Measurements from ENCODE around the gene ZNF836.
"Not testable (repeated sequence)": the region's sequence is repeated elsewhere in the genome, so short reads cannot be mapped to it uniquely, and the experiment has no call there.

The ZNF836 gene

GRCh38 chr19:52171321-52172169, at the start of gene ZNF836:
Gene ZNF836 (minus strand): TSS chr19:52171621. CDS start chr19:52168072, 3,549 bp downstream.
- peak; percentile 66 for DNase-seq (ENCODE audit: low read depth)

GRCh38 chr19:52221031-52221430, 49.6 kb upstream of the ZNF836 start:
- DNase-seq (ENCODE audit: low read depth) = no peak

- no peak for DNase-seq (ENCODE audit: low read depth)
These were observed 48.2 kb upstream of the ZNF836 start for GRCh38 chr19:52219611-52220010.

GRCh38 chr19:52217576-52217975, 46.2 kb upstream of the ZNF836 start:
- DNase-seq (ENCODE audit: low read depth) = no peak

GRCh38 chr19:52216401-52216800, 45.0 kb upstream of the ZNF836 start:
- DNase-seq (ENCODE audit: low read depth) = no peak

- no peak for DNase-seq (ENCODE audit: low read depth)
These were observed 42.8 kb upstream of the ZNF836 start for GRCh38 chr19:52214241-52214640.

- no peak for DNase-seq (ENCODE audit: low read depth)
These were observed 41.3 kb upstream of the ZNF836 start for GRCh38 chr19:52212572-52213255.

GRCh38 chr19:52211926-52212571, 40.6 kb upstream of the ZNF836 start:
- no peak for DNase-seq (ENCODE audit: low read depth)

GRCh38 chr19:52211203-52211602, 39.8 kb upstream of the ZNF836 start:
- DNase-seq (ENCODE audit: low read depth) = no peak

- no peak for DNase-seq (ENCODE audit: low read depth)
These were observed 35.1 kb upstream of the ZNF836 start for GRCh38 chr19:52206481-52206880.

GRCh38 chr19:52200755-52201391, 29.5 kb upstream of the ZNF836 start:
- DNase-seq (ENCODE audit: low read depth) = not testable (repeated sequence)

- peak; percentile 87 for DNase-seq (ENCODE audit: low read depth)
These were observed 28.6 kb upstream of the ZNF836 start for GRCh38 chr19:52200044-52200443.

- DNase-seq (ENCODE audit: low read depth) = no peak
These were observed 27.3 kb upstream of the ZNF836 start for GRCh38 chr19:52198678-52199077.

- DNase-seq (ENCODE audit: low read depth) = no peak
These were observed 26.5 kb upstream of the ZNF836 start for GRCh38 chr19:52197964-52198363.

GRCh38 chr19:52196256-52196967, 25.0 kb upstream of the ZNF836 start:
- no peak for DNase-seq (ENCODE audit: low read depth)

GRCh38 chr19:52191951-52192350, 20.5 kb upstream of the ZNF836 start:
- peak; percentile 19 for DNase-seq (ENCODE audit: low read depth)

GRCh38 chr19:52191389-52191788, 20.0 kb upstream of the ZNF836 start:
- DNase-seq (ENCODE audit: low read depth) = no peak

GRCh38 chr19:52190487-52191293, 19.3 kb upstream of the ZNF836 start:
- DNase-seq (ENCODE audit: low read depth) = peak; percentile 52

GRCh38 chr19:52189735-52190486, 18.5 kb upstream of the ZNF836 start, which contains the start of gene PPP2R1A:
Gene PPP2R1A (plus strand): TSS chr19:52190052. CDS start chr19:52190097, 45 bp downstream.
- DNase-seq (ENCODE audit: low read depth) = peak; percentile 100

All from iris pigment epithelial cell (primary cell).